ENCODE measurements around the gene NAGA. TPM values are rescaled to one million over a fixed set of nuclear protein-coding genes. Genes with fewer than 3 reads are reported as not detected.
"Not testable (repeated sequence)": the region's sequence is repeated elsewhere in the genome, so short reads cannot be mapped to it uniquely, and the experiment has no call there.

NAGA gene
- total and polyA plus RNA-seq, 2 donors (not counting 1 experiment from before 2014, with no cell fraction given): 13.2 to 20.2 TPM

DNA sequence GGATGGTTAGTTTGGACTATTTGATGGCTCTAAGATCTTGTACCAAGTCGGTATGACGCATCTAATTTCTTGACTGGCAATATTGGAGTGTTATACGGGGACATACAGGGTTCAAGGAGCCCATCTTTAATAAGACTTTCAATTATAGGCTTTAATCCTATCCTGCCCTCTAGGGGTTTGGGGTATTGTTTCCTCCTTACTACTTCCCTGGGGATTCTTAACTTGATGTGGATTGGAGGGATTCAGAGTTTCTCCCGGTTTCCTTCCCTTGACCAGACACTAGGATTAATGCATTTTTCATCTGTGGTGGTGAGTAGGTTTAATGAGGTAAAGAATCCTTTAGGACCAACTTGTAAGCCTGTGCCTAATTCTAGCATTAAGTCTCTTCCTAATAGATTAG, 41.2 kb upstream of the NAGA start:
- H3K9ac ChIP-seq (ENCODE audit: low read length): no peak overlapping the region
- Mint-ChIP-seq H3K4me3 (no peak overlapping the region), H3K9me3 (ENCODE audit: insufficient read depth) (peaks cover 2% of the 10 kb centered on the region), H3K27me3 (no peaks in the 10 kb centered on the region), H3K4me1 (no peaks in the 10 kb centered on the region), H3K27ac (no peak overlapping the region)
- no peak overlapping the region for H3K27ac ChIP-seq (ENCODE audit: low read length in 2 of 2)
- POLR2A ChIA-PET: no interaction called here
- DNase-seq (no peak), ATAC-seq (ENCODE audit: low read depth) (no peak)
- no peaks in the 10 kb centered on the region for H4K20me1 ChIP-seq (ENCODE audit: control insufficient read depth, insufficient read depth, low read length, poor library complexity, severe bottlenecking)
- CTCF ChIA-PET: interaction anchor here (0.7 to 5.1 kb wide), 5 partner anchors 18 to 289 kb away, joined by 3 to 45 read pairs (median 8); partner anchors contain the start of genes NDUFA6 and SEPTIN3
- H3K4me1 ChIP-seq (ENCODE audit: control insufficient read depth in 2 of 2, insufficient read depth in 2 of 2, low read length in 2 of 2): no peaks in the 10 kb centered on the region
- no peak overlapping the region for H2AFZ ChIP-seq (ENCODE audit: insufficient read depth, low read depth, low read length, poor library complexity, severe bottlenecking)
- H3K9me3 ChIP-seq (ENCODE audit: control extremely low read depth in 1 of 3, control insufficient read depth in 2 of 3, insufficient read depth in 1 of 3, low read length in 2 of 3): peaks cover 0 to 22% (median 11%) of the 10 kb centered on the region in 3 donors
- H3K27me3 ChIP-seq (replicated peaks in 1 of 4; ENCODE audit: control extremely low read depth in 1 of 4, control insufficient read depth in 3 of 4, insufficient read depth in 4 of 4, low read length in 3 of 4): no peaks in the 10 kb centered on the region
- no peak overlapping the region for H3K4me3 ChIP-seq (ENCODE audit: control extremely low read depth in 1 of 5, extremely low read depth in 1 of 5, insufficient read depth in 1 of 5, low read depth in 2 of 5, low read length in 4 of 5)
- H3K4me2 ChIP-seq (replicated peaks; ENCODE audit: low read depth, low read length, poor library complexity, severe bottlenecking): no peak overlapping the region
- no peaks in the 10 kb centered on the region for H3K79me2 ChIP-seq (ENCODE audit: control insufficient read depth, insufficient read depth, low read length)
- H3K36me3 ChIP-seq (replicated peaks in 1 of 2; ENCODE audit: control extremely low read depth in 1 of 2, control insufficient read depth in 1 of 2, extremely low read depth in 1 of 2, insufficient read depth in 2 of 2, low read length in 1 of 2): no peaks in the 10 kb centered on the region
- WGBS (ENCODE audit: insufficient coverage): 100% methylated on average over 2 of the region's 4 CpGs
- intact Hi-C loops (cut with micrococcal nuclease): no loop called here
- no peak for TF ChIP-seq EZH2 (IDR thresholded peaks at IDR 0.05; ENCODE audit: borderline replicate concordance, insufficient read depth, low read depth, low read length, poor library complexity, severe bottlenecking)

DNA sequence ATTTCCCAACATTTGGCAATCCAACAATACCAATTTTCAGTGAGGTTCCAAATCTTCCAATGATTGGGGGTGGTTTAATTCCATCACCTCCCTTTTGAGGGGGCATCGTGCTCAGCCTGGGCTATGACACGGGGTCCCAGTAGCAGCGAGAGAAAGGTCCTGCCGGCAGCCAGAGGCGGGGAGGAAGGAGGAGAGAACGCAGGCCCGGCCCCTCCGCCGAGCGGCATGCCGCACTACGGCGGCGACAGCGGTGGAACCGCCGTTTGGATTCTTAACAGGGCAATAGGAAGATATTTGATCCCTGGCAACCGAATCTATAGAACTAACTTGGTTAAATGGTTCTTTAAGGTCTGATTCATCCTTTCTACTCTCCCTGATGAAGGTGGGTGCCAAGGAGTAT, 38.2 kb upstream of the NAGA start:
- Histone ChIP-seq H3K4me2 (replicated peaks; ENCODE audit: low read depth, low read length, poor library complexity, severe bottlenecking) (no peak overlapping the region), H3K9me3 (ENCODE audit: control extremely low read depth in 1 of 3, control insufficient read depth in 2 of 3, insufficient read depth in 1 of 3, low read length in 2 of 3) (peaks cover 4 to 17% (median 15%) of the 10 kb centered on the region in 3 donors), H3K27me3 (replicated peaks in 1 of 4; ENCODE audit: control extremely low read depth in 1 of 4, control insufficient read depth in 3 of 4, insufficient read depth in 4 of 4, low read length in 3 of 4) (no peaks in the 10 kb centered on the region), H2AFZ (ENCODE audit: insufficient read depth, low read depth, low read length, poor library complexity, severe bottlenecking) (no peak overlapping the region), H3K4me1 (ENCODE audit: control insufficient read depth in 2 of 2, insufficient read depth in 2 of 2, low read length in 2 of 2) (no peaks in the 10 kb centered on the region), H3K4me3 (ENCODE audit: control extremely low read depth in 1 of 5, extremely low read depth in 1 of 5, insufficient read depth in 1 of 5, low read depth in 2 of 5, low read length in 4 of 5) (no peak overlapping the region), H3K27ac (ENCODE audit: low read length in 2 of 2) (no peak overlapping the region), H3K79me2 (ENCODE audit: control insufficient read depth, insufficient read depth, low read length) (no peaks in the 10 kb centered on the region), H4K20me1 (ENCODE audit: control insufficient read depth, insufficient read depth, low read length, poor library complexity, severe bottlenecking) (no peaks in the 10 kb centered on the region), H3K9ac (ENCODE audit: low read length) (no peak overlapping the region), H3K36me3 (replicated peaks in 1 of 2; ENCODE audit: control extremely low read depth in 1 of 2, control insufficient read depth in 1 of 2, extremely low read depth in 1 of 2, insufficient read depth in 2 of 2, low read length in 1 of 2) (no peaks in the 10 kb centered on the region)
- POLR2A ChIA-PET: no interaction called here
- intact Hi-C loops (cut with micrococcal nuclease): no loop called here
- Mint-ChIP-seq H3K4me1 (no peaks in the 10 kb centered on the region), H3K27me3 (no peaks in the 10 kb centered on the region), H3K9me3 (ENCODE audit: insufficient read depth) (no peaks in the 10 kb centered on the region), H3K4me3 (no peak overlapping the region), H3K27ac (no peak overlapping the region)
- TF ChIP-seq, protein P1, sequence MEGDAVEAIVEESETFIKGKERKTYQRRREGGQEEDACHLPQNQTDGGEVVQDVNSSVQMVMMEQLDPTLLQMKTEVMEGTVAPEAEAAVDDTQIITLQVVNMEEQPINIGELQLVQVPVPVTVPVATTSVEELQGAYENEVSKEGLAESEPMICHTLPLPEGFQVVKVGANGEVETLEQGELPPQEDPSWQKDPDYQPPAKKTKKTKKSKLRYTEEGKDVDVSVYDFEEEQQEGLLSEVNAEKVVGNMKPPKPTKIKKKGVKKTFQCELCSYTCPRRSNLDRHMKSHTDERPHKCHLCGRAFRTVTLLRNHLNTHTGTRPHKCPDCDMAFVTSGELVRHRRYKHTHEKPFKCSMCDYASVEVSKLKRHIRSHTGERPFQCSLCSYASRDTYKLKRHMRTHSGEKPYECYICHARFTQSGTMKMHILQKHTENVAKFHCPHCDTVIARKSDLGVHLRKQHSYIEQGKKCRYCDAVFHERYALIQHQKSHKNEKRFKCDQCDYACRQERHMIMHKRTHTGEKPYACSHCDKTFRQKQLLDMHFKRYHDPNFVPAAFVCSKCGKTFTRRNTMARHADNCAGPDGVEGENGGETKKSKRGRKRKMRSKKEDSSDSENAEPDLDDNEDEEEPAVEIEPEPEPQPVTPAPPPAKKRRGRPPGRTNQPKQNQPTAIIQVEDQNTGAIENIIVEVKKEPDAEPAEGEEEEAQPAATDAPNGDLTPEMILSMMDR (IDR thresholded peaks at IDR 0.05): no peak
- TF ChIP-seq EZH2 (IDR thresholded peaks at IDR 0.05; ENCODE audit: borderline replicate concordance, insufficient read depth, low read depth, low read length, poor library complexity, severe bottlenecking): no peak
- CTCF ChIA-PET: no interaction called here
- DNase-seq: no peak
- no peak for ATAC-seq (ENCODE audit: low read depth)
- WGBS (ENCODE audit: insufficient coverage): over 99% methylated on average over 16 of the region's 18 CpGs

DNA sequence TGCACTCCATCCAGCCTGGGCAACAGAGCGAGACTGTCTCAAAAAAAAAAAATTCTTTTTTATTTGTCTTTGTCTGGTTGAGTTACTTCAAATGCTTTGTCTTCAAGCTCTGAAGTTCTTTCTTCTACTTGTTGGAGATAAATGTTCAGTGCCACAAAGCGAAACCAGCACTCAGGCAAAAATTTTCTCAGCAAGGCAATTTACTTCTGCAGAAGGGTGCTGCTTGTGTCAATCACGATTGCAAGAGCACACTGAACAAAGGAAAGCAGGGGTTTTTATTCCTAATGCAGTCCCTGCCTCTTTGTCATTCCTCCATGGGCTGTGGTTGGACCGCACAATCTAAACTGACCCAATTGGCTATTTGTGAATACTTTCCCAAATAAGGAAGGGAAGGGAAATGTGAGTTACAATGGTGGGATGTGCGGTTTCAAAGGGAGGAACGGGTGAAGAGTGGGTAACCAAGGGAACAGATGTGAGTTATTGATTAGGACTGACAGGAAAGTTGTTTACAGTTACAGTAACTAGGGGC, 33.8 kb upstream of the NAGA start:
- POLR2A ChIA-PET; H3K27me3 Mint-ChIP-seq; H3K27ac ChIP-seq (ENCODE audit: low read length in 2 of 2); ATAC-seq (ENCODE audit: low read depth); intact Hi-C loops (cut with micrococcal nuclease); H3K4me3 Mint-ChIP-seq; DNase-seq; H3K36me3 ChIP-seq (replicated peaks in 1 of 2; ENCODE audit: control extremely low read depth in 1 of 2, control insufficient read depth in 1 of 2, extremely low read depth in 1 of 2, insufficient read depth in 2 of 2, low read length in 1 of 2); H3K9ac ChIP-seq (ENCODE audit: low read length); CTCF ChIA-PET; H3K27me3 ChIP-seq (replicated peaks in 1 of 4; ENCODE audit: control extremely low read depth in 1 of 4, control insufficient read depth in 3 of 4, insufficient read depth in 4 of 4, low read length in 3 of 4); H3K4me2 ChIP-seq (replicated peaks; ENCODE audit: low read depth, low read length, poor library complexity, severe bottlenecking); H4K20me1 ChIP-seq (ENCODE audit: control insufficient read depth, insufficient read depth, low read length, poor library complexity, severe bottlenecking); H3K4me1 ChIP-seq (ENCODE audit: control insufficient read depth in 2 of 2, insufficient read depth in 2 of 2, low read length in 2 of 2); H2AFZ ChIP-seq (ENCODE audit: insufficient read depth, low read depth, low read length, poor library complexity, severe bottlenecking); H3K79me2 ChIP-seq (ENCODE audit: control insufficient read depth, insufficient read depth, low read length); H3K9me3 Mint-ChIP-seq (ENCODE audit: insufficient read depth); H3K4me1 Mint-ChIP-seq; H3K27ac Mint-ChIP-seq; H3K4me3 ChIP-seq (ENCODE audit: control extremely low read depth in 1 of 5, extremely low read depth in 1 of 5, insufficient read depth in 1 of 5, low read depth in 2 of 5, low read length in 4 of 5): not testable (repeated sequence)
- 100% methylated on average over 2 of the region's 6 CpGs for WGBS (ENCODE audit: insufficient coverage)
- H3K9me3 ChIP-seq (ENCODE audit: control extremely low read depth in 1 of 3, control insufficient read depth in 2 of 3, insufficient read depth in 1 of 3, low read length in 2 of 3): peaks cover 4 to 49% (median 37%) of the 10 kb centered on the region in 3 donors
